GM21360 (cell line): Measurements from ENCODE around the gene UHMK1.
"Not testable (repeated sequence)": the region's sequence is repeated elsewhere in the genome, so short reads cannot be mapped to it uniquely, and the experiment has no call there.

Experiments used
- ATAC-seq: cut with Tn5 transposase; IDR thresholded peaks from one replicate; pipeline ENCODE4 v1.9.1; 2021; ENCODE audit warnings: mild to moderate bottlenecking, moderate library complexity; ENCODE audit not compliant: unreplicated experiment

UHMK1 gene

GRCh38 chr1:162564762-162565218 is 67.2 kb downstream of the UHMK1 start:
- ATAC-seq, result no peak

- ATAC-seq, result no peak
Observed at GRCh38 chr1:162565460-162565859, 67.8 kb downstream of the UHMK1 start.

GRCh38 chr1:162566870-162567269 is 69.3 kb downstream of the UHMK1 start:
- ATAC-seq, result no peak

GRCh38 chr1:162568802-162569201 is 71.2 kb downstream of the UHMK1 start:
- no peak for ATAC-seq

- ATAC-seq, result no peak
Observed at GRCh38 chr1:162570718-162571117, 73.1 kb downstream of the UHMK1 start.

GRCh38 chr1:162571121-162571520 is 73.5 kb downstream of the UHMK1 start:
- ATAC-seq, result not testable (repeated sequence)

GRCh38 chr1:162571696-162572095 is 74.1 kb downstream of the UHMK1 start:
- ATAC-seq, result no peak

- no peak for ATAC-seq
Observed at GRCh38 chr1:162573136-162573535, 75.5 kb downstream of the UHMK1 start.

- ATAC-seq, result no peak
Observed at GRCh38 chr1:162578071-162578700, 80.6 kb downstream of the UHMK1 start.

GRCh38 chr1:162578936-162579335 is 81.3 kb downstream of the UHMK1 start:
- no peak for ATAC-seq
